Fibroblast of lung (primary cell): ENCODE measurements around the gene BBC3.

Experiments used
- EZH2 ChIP-seq: IDR thresholded peaks from 2 replicates; pipeline ENCODE4 v1.5.1; 2012; ENCODE audit warnings: low read length, control low read depth, mild to moderate bottlenecking; ENCODE audit errors: missing control alignments
- TF ChIP-seq, protein P1 (sequence below), 2 donors: IDR thresholded peaks in 1 of 2; conservative IDR thresholded peaks in 1 of 2; 1 replicate in 1 of 2; 2 replicates in 1 of 2; pipeline ENCODE4 v1.5.1; 2011 to 2012; ENCODE audit warnings: low read length in 2 of 2, control low read depth in 1 of 2, inconsistent platforms in 1 of 2, low read depth in 1 of 2, mild to moderate bottlenecking in 1 of 2

DNA sequence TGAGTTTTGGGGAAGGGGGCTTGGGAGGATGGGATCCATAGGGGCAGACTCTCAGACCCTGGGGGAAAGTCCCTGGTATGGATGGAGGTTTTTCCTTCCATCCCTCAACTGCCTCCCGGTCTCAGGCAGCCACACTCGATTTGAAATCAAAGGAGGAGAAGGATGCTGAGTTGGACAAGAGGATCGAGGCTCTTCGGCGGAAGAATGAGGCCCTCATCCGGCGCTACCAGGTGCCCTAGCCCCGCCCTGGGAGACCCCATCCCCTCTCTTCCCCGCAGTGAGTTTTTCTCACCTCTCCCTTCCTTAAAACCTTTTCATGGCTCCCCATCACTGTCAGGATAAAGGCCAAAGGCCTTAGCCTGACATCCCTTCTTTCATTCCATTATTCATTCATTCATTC, 27.4 kb upstream of the BBC3 start:
- TF ChIP-seq, protein P1, sequence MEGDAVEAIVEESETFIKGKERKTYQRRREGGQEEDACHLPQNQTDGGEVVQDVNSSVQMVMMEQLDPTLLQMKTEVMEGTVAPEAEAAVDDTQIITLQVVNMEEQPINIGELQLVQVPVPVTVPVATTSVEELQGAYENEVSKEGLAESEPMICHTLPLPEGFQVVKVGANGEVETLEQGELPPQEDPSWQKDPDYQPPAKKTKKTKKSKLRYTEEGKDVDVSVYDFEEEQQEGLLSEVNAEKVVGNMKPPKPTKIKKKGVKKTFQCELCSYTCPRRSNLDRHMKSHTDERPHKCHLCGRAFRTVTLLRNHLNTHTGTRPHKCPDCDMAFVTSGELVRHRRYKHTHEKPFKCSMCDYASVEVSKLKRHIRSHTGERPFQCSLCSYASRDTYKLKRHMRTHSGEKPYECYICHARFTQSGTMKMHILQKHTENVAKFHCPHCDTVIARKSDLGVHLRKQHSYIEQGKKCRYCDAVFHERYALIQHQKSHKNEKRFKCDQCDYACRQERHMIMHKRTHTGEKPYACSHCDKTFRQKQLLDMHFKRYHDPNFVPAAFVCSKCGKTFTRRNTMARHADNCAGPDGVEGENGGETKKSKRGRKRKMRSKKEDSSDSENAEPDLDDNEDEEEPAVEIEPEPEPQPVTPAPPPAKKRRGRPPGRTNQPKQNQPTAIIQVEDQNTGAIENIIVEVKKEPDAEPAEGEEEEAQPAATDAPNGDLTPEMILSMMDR (conservative IDR thresholded peaks at IDR 0.05 in 1 of 2, IDR thresholded peaks at IDR 0.05 in 1 of 2; ENCODE audit: low read depth in 1 of 2, low read length in 2 of 2), result no peak
- TF ChIP-seq EZH2, result no peak
